Measurements from ENCODE around the gene GRID2. TPM values are rescaled to one million over a fixed set of nuclear protein-coding genes. Genes with fewer than 3 reads are reported as not detected.

GRID2 gene
- polyA plus RNA-seq, 1 donor from 2014 or later: 14.9 TPM

- H2AFZ ChIP-seq (ENCODE audit: low read depth, low read length): no peak overlapping the region
- no peaks in the 10 kb centered on the region for H3K9me3 ChIP-seq (ENCODE audit: low read length)
- no peak overlapping the region for H3K4me2 ChIP-seq (ENCODE audit: low read length)
- no peaks in the 10 kb centered on the region for H4K20me1 ChIP-seq (ENCODE audit: insufficient read depth)
- no peaks in the 10 kb centered on the region for H3K36me3 ChIP-seq (ENCODE audit: insufficient read depth, low read length)
- H3K27ac ChIP-seq (ENCODE audit: low read length): no peak overlapping the region
- H3K79me2 ChIP-seq (replicated peaks; ENCODE audit: insufficient read depth, low read length): no peaks in the 10 kb centered on the region
- H3K9ac ChIP-seq (ENCODE audit: low read length): no peak overlapping the region
- H3K4me3 ChIP-seq (ENCODE audit: low read length): no peak overlapping the region
- TF ChIP-seq EP300 (conservative IDR thresholded peaks at IDR 0.05; ENCODE audit: poor library complexity, severe bottlenecking): no peak
- TF ChIP-seq TAF1 (IDR thresholded peaks at IDR 0.05; ENCODE audit: low read depth): no peak
- TF ChIP-seq CTCF (IDR thresholded peaks at IDR 0.05; ENCODE audit: poor library complexity, severe bottlenecking): no peak
- no peak for TF ChIP-seq SMC3 (conservative IDR thresholded peaks at IDR 0.05; ENCODE audit: poor library complexity)
- TF ChIP-seq RAD21 (conservative IDR thresholded peaks at IDR 0.05): no peak
- TF ChIP-seq POLR2AphosphoS5 (IDR thresholded peaks at IDR 0.05): no peak
- no peak for TF ChIP-seq MXI1 (conservative IDR thresholded peaks at IDR 0.05; ENCODE audit: poor library complexity, severe bottlenecking)
- H3K27me3 ChIP-seq (ENCODE audit: insufficient read depth, low read depth, low read length): no peaks in the 10 kb centered on the region
- H3F3A ChIP-seq (ENCODE audit: insufficient read depth, low read length, poor library complexity, severe bottlenecking): no peaks in the 10 kb centered on the region
- H3K9me2 ChIP-seq (ENCODE audit: insufficient read depth, low read length): no peaks in the 10 kb centered on the region
Observed at GRCh38 chr4:92776080-92776479, 472.3 kb downstream of the GRID2 start.

DNA sequence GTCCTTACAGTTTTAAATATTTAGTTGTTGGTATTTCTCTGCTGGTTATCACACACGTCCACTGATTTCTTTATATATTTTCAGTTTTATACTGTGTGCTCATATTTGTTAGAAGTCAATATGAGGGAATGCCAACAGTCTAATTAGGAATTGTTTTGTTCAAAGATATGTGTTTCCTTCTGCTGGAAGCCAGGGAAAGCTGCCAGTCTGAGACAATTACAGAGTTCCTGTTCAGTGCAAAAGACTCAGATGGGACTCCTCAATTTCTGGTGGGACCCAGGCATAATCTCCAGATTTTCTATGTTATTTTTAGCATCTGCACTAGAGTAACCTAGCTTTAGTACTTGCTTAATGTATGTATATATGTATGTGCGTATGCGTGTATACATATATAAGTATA lies 486.0 kb downstream of the GRID2 start:
- H3K27me3 ChIP-seq (ENCODE audit: insufficient read depth, low read depth, low read length): no peaks in the 10 kb centered on the region
- no peaks in the 10 kb centered on the region for H4K20me1 ChIP-seq (ENCODE audit: insufficient read depth)
- no peak overlapping the region for H3K4me2 ChIP-seq (ENCODE audit: low read length)
- no peak overlapping the region for H3K4me3 ChIP-seq (ENCODE audit: low read length)
- no peaks in the 10 kb centered on the region for H3K36me3 ChIP-seq (ENCODE audit: insufficient read depth, low read length)
- H3K9me2 ChIP-seq (ENCODE audit: insufficient read depth, low read length): no peaks in the 10 kb centered on the region
- no peaks in the 10 kb centered on the region for H3K79me2 ChIP-seq (replicated peaks; ENCODE audit: insufficient read depth, low read length)
- no peak overlapping the region for H3K9ac ChIP-seq (ENCODE audit: low read length)
- H3F3A ChIP-seq (ENCODE audit: insufficient read depth, low read length, poor library complexity, severe bottlenecking): no peaks in the 10 kb centered on the region
- no peaks in the 10 kb centered on the region for H3K9me3 ChIP-seq (ENCODE audit: low read length)
- TF ChIP-seq, protein P1, sequence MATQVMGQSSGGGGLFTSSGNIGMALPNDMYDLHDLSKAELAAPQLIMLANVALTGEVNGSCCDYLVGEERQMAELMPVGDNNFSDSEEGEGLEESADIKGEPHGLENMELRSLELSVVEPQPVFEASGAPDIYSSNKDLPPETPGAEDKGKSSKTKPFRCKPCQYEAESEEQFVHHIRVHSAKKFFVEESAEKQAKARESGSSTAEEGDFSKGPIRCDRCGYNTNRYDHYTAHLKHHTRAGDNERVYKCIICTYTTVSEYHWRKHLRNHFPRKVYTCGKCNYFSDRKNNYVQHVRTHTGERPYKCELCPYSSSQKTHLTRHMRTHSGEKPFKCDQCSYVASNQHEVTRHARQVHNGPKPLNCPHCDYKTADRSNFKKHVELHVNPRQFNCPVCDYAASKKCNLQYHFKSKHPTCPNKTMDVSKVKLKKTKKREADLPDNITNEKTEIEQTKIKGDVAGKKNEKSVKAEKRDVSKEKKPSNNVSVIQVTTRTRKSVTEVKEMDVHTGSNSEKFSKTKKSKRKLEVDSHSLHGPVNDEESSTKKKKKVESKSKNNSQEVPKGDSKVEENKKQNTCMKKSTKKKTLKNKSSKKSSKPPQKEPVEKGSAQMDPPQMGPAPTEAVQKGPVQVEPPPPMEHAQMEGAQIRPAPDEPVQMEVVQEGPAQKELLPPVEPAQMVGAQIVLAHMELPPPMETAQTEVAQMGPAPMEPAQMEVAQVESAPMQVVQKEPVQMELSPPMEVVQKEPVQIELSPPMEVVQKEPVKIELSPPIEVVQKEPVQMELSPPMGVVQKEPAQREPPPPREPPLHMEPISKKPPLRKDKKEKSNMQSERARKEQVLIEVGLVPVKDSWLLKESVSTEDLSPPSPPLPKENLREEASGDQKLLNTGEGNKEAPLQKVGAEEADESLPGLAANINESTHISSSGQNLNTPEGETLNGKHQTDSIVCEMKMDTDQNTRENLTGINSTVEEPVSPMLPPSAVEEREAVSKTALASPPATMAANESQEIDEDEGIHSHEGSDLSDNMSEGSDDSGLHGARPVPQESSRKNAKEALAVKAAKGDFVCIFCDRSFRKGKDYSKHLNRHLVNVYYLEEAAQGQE (IDR thresholded peaks at IDR 0.05; ENCODE audit: borderline replicate concordance): no peak
- TF ChIP-seq MXI1 (conservative IDR thresholded peaks at IDR 0.05; ENCODE audit: poor library complexity, severe bottlenecking) (no peak), EZH2 (IDR thresholded peaks at IDR 0.05; ENCODE audit: borderline replicate concordance, insufficient read depth, low read length, poor library complexity, severe bottlenecking) (no peak), EP300 (conservative IDR thresholded peaks at IDR 0.05; ENCODE audit: poor library complexity, severe bottlenecking) (no peak), POLR2AphosphoS5 (IDR thresholded peaks at IDR 0.05) (no peak), CTCF (IDR thresholded peaks at IDR 0.05; ENCODE audit: poor library complexity, severe bottlenecking) (no peak), RAD21 (conservative IDR thresholded peaks at IDR 0.05) (no peak), SMC3 (conservative IDR thresholded peaks at IDR 0.05; ENCODE audit: poor library complexity) (no peak), TAF1 (IDR thresholded peaks at IDR 0.05; ENCODE audit: low read depth) (no peak)
- no peak overlapping the region for H2AFZ ChIP-seq (ENCODE audit: low read depth, low read length)
- H3K27ac ChIP-seq (ENCODE audit: low read length): no peak overlapping the region

Data from neural cell (in vitro differentiated cells).